H1 (cell line): ENCODE measurements around the gene ODF4. TPM values are rescaled to one million over a fixed set of nuclear protein-coding genes. Genes with fewer than 3 reads are reported as not detected.

Experiments used
- CTCF ChIA-PET: fragments of 300-600 bp; sonication (Branson Sonifier 250); formaldehyde crosslinking; loops from one replicate; lab custom pipeline; 2021; ENCODE audit not compliant: partially characterized antibody; lab: Charles Lee
- POLR2A ChIA-PET: fragments of 300-600 bp; sonication (Branson Sonifier 250); formaldehyde crosslinking; loops from one replicate; lab custom pipeline; 2021; ENCODE audit warnings: inconsistent platforms; ENCODE audit not compliant: partially characterized antibody; lab: Charles Lee
- DNase-seq, 2 experiments: peaks; one replicate each; pipeline versions ENCODE4 v3.0.0 to v3.0.0-alpha.2; 2010 to 2022; ENCODE audit warnings: low spot score in 2 of 2, low read depth in 1 of 2, mixed read lengths in 1 of 2
- FAIRE-seq: peaks from 2 replicates; lab custom pipeline; 2011; peaks lifted over from hg19 to GRCh38; lab: Jason Lieb, UNC
- H2AFZ ChIP-seq: 2 replicates; pipeline ENCODE4 v1.8.1; 2012; ENCODE audit warnings: low read length, inconsistent platforms
- H2AK5ac ChIP-seq: 2 replicates; pipeline ENCODE4 v1.6.1; 2013; ENCODE audit warnings: low read depth, low read length
- H2BK120ac ChIP-seq: replicated peaks from 2 replicates; pipeline ENCODE3; 2013; ENCODE audit warnings: low read depth, low read length, inconsistent platforms
- H2BK12ac ChIP-seq: 2 replicates; pipeline ENCODE4 v1.6.1; 2013; ENCODE audit warnings: low read depth, low read length
- H2BK15ac ChIP-seq: 2 replicates; pipeline ENCODE4 v1.6.1; 2013; ENCODE audit warnings: low read length
- H2BK20ac ChIP-seq: 2 replicates; pipeline ENCODE4 v1.6.1; 2013; ENCODE audit warnings: low read length
- H2BK5ac ChIP-seq: 2 replicates; pipeline ENCODE4 v1.6.1; 2013; ENCODE audit warnings: low read depth, low read length
- H3K14ac ChIP-seq: 2 replicates; pipeline ENCODE4 v1.6.1; 2013; ENCODE audit warnings: inconsistent platforms; ENCODE audit not compliant: insufficient read length
- H3K18ac ChIP-seq: 2 replicates; pipeline ENCODE4 v1.6.1; 2013; ENCODE audit warnings: low read length; ENCODE audit errors: extremely low read depth
- H3K23ac ChIP-seq: 2 replicates; pipeline ENCODE4 v1.6.1; 2013; ENCODE audit warnings: inconsistent platforms; ENCODE audit not compliant: insufficient read length
- H3K23me2 ChIP-seq: 2 replicates; pipeline ENCODE4 v1.6.1; 2013; ENCODE audit warnings: low read depth, low read length
- H3K27ac ChIP-seq: 2 replicates; pipeline ENCODE4 v1.6.1; 2011; ENCODE audit warnings: low read depth, low read length, inconsistent platforms
- H3K27me3 ChIP-seq, 4 experiments: replicated peaks in 1 of 4; 1 replicate in 1 of 4; 2 replicates in 3 of 4; pipeline versions ENCODE4 v1.6.1 to v1.8.1; 2011 to 2013; ENCODE audit warnings: low read length in 3 of 4, mild to moderate bottlenecking in 3 of 4, inconsistent platforms in 2 of 4, mixed read lengths in 2 of 4, moderate library complexity in 1 of 4; ENCODE audit not compliant: control insufficient read depth in 3 of 4, insufficient read depth in 3 of 4; ENCODE audit errors: extremely low read depth in 1 of 4
- H3K36me3 ChIP-seq, 4 experiments: 2 replicates each; pipeline versions ENCODE4 v1.6.1 to v1.8.1; 2011 to 2013; ENCODE audit warnings: mild to moderate bottlenecking in 4 of 4, low read length in 3 of 4, moderate library complexity in 2 of 4, control low read depth in 1 of 4, inconsistent platforms in 1 of 4; ENCODE audit not compliant: insufficient read depth in 4 of 4, control insufficient read depth in 2 of 4
- H3K4ac ChIP-seq: replicated peaks from 2 replicates; pipeline ENCODE3; 2013; ENCODE audit warnings: low read length, low read depth, mixed read lengths, inconsistent platforms; ENCODE audit not compliant: insufficient read length
- H3K4me1 ChIP-seq, 4 experiments: replicated peaks in 1 of 4; 1 replicate in 1 of 4; 2 replicates in 3 of 4; pipeline versions ENCODE4 v1.6.1 to v1.8.1; 2011 to 2013; ENCODE audit warnings: low read length in 3 of 4, inconsistent platforms in 2 of 4, mixed read lengths in 1 of 4; ENCODE audit not compliant: insufficient read depth in 4 of 4, control insufficient read depth in 3 of 4
- H3K4me2 ChIP-seq, 2 experiments: 2 replicates each; pipeline versions ENCODE4 v1.6.1 to v1.8.1; 2011 to 2013; ENCODE audit warnings: low read depth in 2 of 2, low read length in 2 of 2, control low read depth in 1 of 2, inconsistent platforms in 1 of 2, mild to moderate bottlenecking in 1 of 2; ENCODE audit not compliant: insufficient read depth in 1 of 2
- H3K4me3 ChIP-seq, 4 experiments: fragments of 200-600, 300-600 bp in 1 of 4; sonication (generic), shearing (Covaris generic), sonication (Bioruptor Twin) in 1 of 4; 2 replicates each; pipeline versions ENCODE4 v1.5.1 to v1.8.1; 2011 to 2016; ENCODE audit warnings: low read length in 4 of 4, low read depth in 3 of 4, control low read depth in 2 of 4, inconsistent platforms in 2 of 4, mild to moderate bottlenecking in 2 of 4, mixed read lengths in 1 of 4, moderate library complexity in 1 of 4; ENCODE audit not compliant: insufficient read depth in 2 of 4; ENCODE audit errors: extremely low read depth in 1 of 4
- H3K56ac ChIP-seq: replicated peaks from 2 replicates; pipeline ENCODE3; 2013; ENCODE audit warnings: low read depth, mild to moderate bottlenecking, mixed read lengths, low read length, inconsistent platforms; ENCODE audit not compliant: insufficient read length
- H3K79me1 ChIP-seq: 2 replicates; pipeline ENCODE4 v1.6.1; 2013; ENCODE audit warnings: low read depth, low read length, control low read depth
- H3K79me2 ChIP-seq, 2 experiments: 2 replicates each; pipeline versions ENCODE4 v1.6.1 to v1.8.1; 2012 to 2013; ENCODE audit warnings: low read length in 2 of 2, mild to moderate bottlenecking in 2 of 2, inconsistent platforms in 1 of 2; ENCODE audit not compliant: insufficient read depth in 2 of 2, control insufficient read depth in 1 of 2
- H3K9ac ChIP-seq, 4 experiments: replicated peaks in 1 of 4; 1 replicate in 1 of 4; 2 replicates in 3 of 4; pipeline versions ENCODE4 v1.6.1 to v1.8.1; 2011 to 2013; ENCODE audit warnings: low read depth in 3 of 4, low read length in 3 of 4, control low read depth in 2 of 4, mild to moderate bottlenecking in 2 of 4, moderate library complexity in 2 of 4, inconsistent platforms in 1 of 4; ENCODE audit errors: extremely low read depth in 1 of 4
- H3K9me3 ChIP-seq, 2 experiments: 2 replicates each; pipeline versions ENCODE4 v1.6.1 to v1.8.1; 2012 to 2013; ENCODE audit warnings: mild to moderate bottlenecking in 2 of 2, moderate library complexity in 2 of 2, control low read depth in 1 of 2, inconsistent platforms in 1 of 2, low read depth in 1 of 2, low read length in 1 of 2, mixed read lengths in 1 of 2; ENCODE audit not compliant: insufficient read depth in 2 of 2
- H4K20me1 ChIP-seq, 2 experiments: replicated peaks in 1 of 2; 2 replicates each; pipeline versions ENCODE3 to v1.8.1; 2011 to 2013; ENCODE audit warnings: inconsistent platforms in 2 of 2, low read length in 2 of 2, mild to moderate bottlenecking in 1 of 2; ENCODE audit not compliant: insufficient read depth in 2 of 2, control insufficient read depth in 1 of 2
- H4K5ac ChIP-seq: 2 replicates; pipeline ENCODE4 v1.6.1; 2013; ENCODE audit warnings: low read length, low read depth, mixed read lengths, inconsistent platforms; ENCODE audit not compliant: insufficient read length
- H4K8ac ChIP-seq: 2 replicates; pipeline ENCODE4 v1.8.0; 2013; ENCODE audit warnings: mild to moderate bottlenecking, moderate library complexity, low read length, inconsistent platforms; ENCODE audit not compliant: insufficient read depth; ENCODE audit errors: extremely low read depth
- H4K91ac ChIP-seq: replicated peaks from 2 replicates; pipeline ENCODE3; 2013; ENCODE audit warnings: low read length, mixed read lengths, inconsistent platforms; ENCODE audit not compliant: insufficient read length
- POLR2A ChIP-seq, 2 experiments: IDR thresholded peaks; 1 replicate in 1 of 2; 2 replicates in 1 of 2; pipeline ENCODE4 v1.6.1; 2011; ENCODE audit warnings: low read depth in 2 of 2, low read length in 2 of 2, mild to moderate bottlenecking in 2 of 2; ENCODE audit errors: control extremely low read depth in 1 of 2
- SIX5 ChIP-seq: IDR thresholded peaks from 2 replicates; pipeline ENCODE4 v1.6.1; 2011; ENCODE audit warnings: mild to moderate bottlenecking, low read depth, low read length
- WGBS, 2 experiments: shearing (Covaris generic) in 1 of 2; methylation state at CpG; one replicate each; pipeline versions ENCODE4 v1.1.6 to v1.1.7; 2013 to 2015; ENCODE audit warnings: low lambda C conversion rate in 2 of 2, mixed read lengths in 2 of 2, inconsistent platforms in 1 of 2, low coverage in 1 of 2, missing lambda C conversion rate in 1 of 2; ENCODE audit not compliant: insufficient replicate concordance in 2 of 2, insufficient coverage in 1 of 2, insufficient read length in 1 of 2; ENCODE audit errors: extremely low coverage in 1 of 2, missing lambda C conversion rate in 1 of 2; 5-methylcytosine and 5-hydroxymethylcytosine counted together
- polyA plus RNA-seq, 7 experiments: library from polyadenylated mRNA; depleted of rRNA in 3 of 7; stranded (reverse) in 5 of 7; unstranded in 2 of 7; fragments of >200 nt in 5 of 7; fragments of 200-250 nt in 2 of 7; gene quantifications; 1 replicate in 5 of 7; 2 replicates in 1 of 7; 4 replicates in 1 of 7; pipeline versions ENCODE4 v1.2.1 to v1.2.3, GENCODE V29; 2011 to 2013; ENCODE audit warnings: missing spikeins in 2 of 7, mixed read lengths in 2 of 7
- total RNA-seq: library from RNA; stranded (reverse); fragmentation: NEBNext Ultra II Directional; extraction: Animal tissue kit (Norgen Biotek cat#: 25700); gene quantifications from 2 replicates; pipeline ENCODE4 v1.2.1, GENCODE V29; 2021

The ODF4 gene
- total and polyA plus RNA-seq, 2 of the 8 experiments (the other 6 are each of a cell fraction or from before 2014, with no cell fraction given): not detected

- Histone ChIP-seq H3K14ac (no peak overlapping the region), H4K5ac (no peak overlapping the region), H4K91ac (no peak overlapping the region), H4K8ac (no peak overlapping the region), H4K20me1 (no peaks in the 10 kb centered on the region), H2AFZ (no peak overlapping the region), H3K56ac (no peak overlapping the region), H3K79me1 (no peaks in the 10 kb centered on the region), H3K79me2 (no peaks in the 10 kb centered on the region), H3K4me3 (no peak overlapping the region), H2AK5ac (no peak overlapping the region), H3K4ac (no peak overlapping the region), H3K4me1 (no peaks in the 10 kb centered on the region), H3K4me2 (no peak overlapping the region), H3K23ac (no peak overlapping the region), H2BK12ac (no peak overlapping the region), H2BK120ac (no peak overlapping the region), H2BK5ac (no peak overlapping the region), H2BK15ac (no peak overlapping the region), H3K9ac (no peak overlapping the region), H3K36me3 (peaks cover 10 to 20% (median 14%) of the 10 kb centered on the region in 4 experiments), H3K27me3 (no peaks in the 10 kb centered on the region), H3K18ac (no peak overlapping the region), H3K23me2 (no peaks in the 10 kb centered on the region), H2BK20ac (no peak overlapping the region), H3K27ac (no peak overlapping the region), H3K9me3 (no peaks in the 10 kb centered on the region)
- WGBS, 2 experiments: 100% methylated on average over 1 of the region's 1 CpG; no CpG with 5 or more reads in 1 of the 2 experiments
- no peak for DNase-seq
- ChIA-PET POLR2A (interaction anchor here (0.6 to 3.4 kb wide), 5 partner anchors 8 to 1638 kb away, joined by 3 to 23 read pairs (median 3); partner anchors contain the start of gene KRABD2), CTCF (interaction anchor here (1.2 kb wide), 1 partner anchor 10 kb away, joined by 4 read pairs; no protein-coding TSS in a partner anchor)
- TF ChIP-seq POLR2A (IDR thresholded peaks at IDR 0.05; ENCODE audit: control extremely low read depth in 1 of 2, low read depth in 2 of 2, low read length in 2 of 2): peak in 1 of 2 experiments; percentile 18; a peak in 1 of 3 replicates
- no peak for TF ChIP-seq SIX5
- no peak for FAIRE-seq
Measured at GRCh38 chr17:8365143-8365542, 25.5 kb downstream of the ODF4 start.
